ENCODE measurements around the gene SDSL.

The SDSL gene

GRCh38 chr12:113422886-113423669 is 898 bp downstream of the SDSL start:
- no peak for DNase-seq

DNA sequence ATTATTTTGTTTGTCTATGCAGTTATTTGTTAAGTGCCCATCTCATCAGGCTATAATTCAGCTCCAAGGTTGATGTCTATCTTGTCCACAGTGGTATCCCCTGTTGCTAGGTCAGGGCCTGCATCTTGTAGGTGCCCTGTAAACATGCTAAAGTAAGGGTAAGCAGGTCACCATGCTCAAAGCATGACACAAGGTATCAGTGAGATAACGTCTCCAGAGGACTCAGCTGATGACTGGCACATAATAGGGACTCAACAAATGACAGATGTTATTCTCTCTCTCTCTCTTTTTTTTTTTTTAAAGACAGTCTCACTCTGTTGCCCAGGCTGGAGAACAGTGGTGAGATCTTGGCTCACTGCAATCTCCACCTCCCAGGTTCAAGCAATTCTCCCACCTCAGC is 2.3 kb downstream of the SDSL start:
- no peak for DNase-seq

DNA sequence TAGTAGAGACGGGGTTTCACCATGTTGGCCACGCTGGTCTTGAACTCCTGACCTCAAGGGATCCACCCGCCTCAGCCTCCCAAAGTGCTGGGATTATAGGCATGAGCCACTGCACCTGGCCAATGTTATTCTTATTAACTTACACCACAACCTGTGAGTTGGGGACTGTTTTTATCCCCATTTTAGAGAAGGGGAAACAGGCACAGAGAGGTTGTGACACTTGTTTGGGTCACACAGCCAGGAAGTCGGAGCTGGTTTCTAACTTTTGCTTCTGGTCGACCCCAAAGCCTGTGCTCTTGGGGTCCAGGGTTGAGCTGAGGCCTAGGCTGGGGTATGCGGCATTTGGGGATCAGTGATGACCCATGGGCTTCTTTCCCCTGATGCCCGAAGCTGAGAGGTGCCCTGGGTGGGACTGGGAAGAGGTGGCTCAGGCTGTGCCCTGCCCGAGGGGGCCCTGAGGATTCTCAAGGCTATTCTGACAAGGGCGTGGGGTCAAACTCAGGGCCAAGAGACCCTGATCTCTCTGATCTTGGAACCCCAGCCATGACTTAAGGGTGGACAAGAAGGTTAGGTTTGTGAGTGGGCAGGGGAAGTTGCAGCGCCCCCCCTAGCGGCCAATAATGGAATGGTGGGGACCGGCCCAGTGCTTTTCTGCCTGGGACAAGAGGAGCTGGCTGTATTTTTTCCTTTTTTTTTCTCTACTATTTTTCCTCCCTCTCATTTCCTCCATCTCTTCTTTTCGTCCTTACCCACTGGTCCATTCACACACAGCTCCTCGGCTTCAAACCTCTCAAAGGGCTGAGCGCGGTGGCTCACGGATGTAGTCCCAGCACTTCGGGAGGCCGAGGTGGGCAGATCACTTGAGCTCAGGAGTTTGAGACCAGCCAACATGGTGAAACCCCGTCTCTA is 3.0 kb downstream of the SDSL start:
- DNase-seq: peak; percentile 45

DNA sequence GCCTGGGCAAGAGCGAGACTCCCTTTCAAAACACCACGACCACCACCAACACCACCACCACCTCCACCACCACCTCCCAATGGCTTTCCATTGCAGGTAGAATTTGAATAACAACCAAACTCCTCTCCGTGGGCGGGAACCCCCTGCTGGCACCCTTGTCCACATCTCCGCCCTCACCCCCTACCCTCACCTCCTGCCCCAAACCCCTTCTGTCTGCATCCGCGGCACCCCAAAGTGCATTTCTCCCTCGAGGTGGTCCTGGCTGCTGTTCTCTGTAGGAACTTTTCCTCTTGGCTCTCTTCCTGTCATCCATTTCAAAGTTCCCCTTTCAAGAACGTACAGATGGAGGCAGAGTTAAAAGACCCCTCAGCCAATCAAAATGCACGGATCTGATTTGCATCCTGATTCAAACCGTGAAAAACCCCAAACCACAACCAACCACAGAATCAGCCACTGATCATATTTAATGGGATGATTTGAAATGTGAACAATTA is 3.8 kb downstream of the SDSL start:
- DNase-seq: peak; percentile 16

GRCh38 chr12:113427882-113428281 is 5.7 kb downstream of the SDSL start:
- no peak for DNase-seq

DNA sequence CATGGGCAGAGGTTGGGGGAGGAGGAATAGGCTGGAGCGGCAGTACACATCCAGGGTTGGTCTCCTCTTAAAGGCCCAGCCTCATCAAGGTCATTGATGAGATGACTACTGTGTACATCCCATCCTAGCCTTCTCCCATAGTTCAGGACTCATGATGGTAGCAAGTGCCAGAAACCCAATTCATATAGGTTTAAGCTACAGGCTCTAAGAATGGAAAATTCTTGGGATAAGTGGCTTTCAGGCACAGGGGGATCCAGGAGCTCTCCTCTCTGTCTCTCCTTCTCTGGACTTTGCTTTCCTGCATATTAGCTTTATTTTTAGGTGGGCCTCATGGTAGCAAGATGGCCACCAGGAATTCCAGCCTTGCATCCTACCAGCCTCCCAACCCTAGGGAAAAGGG is 6.3 kb downstream of the SDSL start:
- DNase-seq: no peak

DNA sequence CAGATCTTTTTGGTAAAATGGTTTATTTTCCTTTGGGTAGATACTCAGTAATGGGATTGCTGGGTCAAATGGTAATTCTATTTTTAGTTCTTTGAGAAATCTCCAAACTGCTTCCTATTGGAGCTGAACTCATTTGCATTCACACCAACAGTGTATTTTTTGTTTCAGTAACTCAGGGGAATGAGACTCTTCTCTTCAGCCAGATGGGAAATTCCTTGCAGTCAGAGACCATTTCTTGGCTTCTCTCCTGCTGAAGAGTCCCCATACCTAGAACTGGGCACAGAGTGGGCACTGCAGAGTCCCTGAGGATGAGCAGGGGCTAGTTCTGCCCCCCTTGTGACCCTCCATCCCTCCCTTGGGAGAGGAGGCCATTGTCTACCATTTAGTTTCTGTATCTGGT is 10.8 kb downstream of the SDSL start:
- no peak for DNase-seq

DNA sequence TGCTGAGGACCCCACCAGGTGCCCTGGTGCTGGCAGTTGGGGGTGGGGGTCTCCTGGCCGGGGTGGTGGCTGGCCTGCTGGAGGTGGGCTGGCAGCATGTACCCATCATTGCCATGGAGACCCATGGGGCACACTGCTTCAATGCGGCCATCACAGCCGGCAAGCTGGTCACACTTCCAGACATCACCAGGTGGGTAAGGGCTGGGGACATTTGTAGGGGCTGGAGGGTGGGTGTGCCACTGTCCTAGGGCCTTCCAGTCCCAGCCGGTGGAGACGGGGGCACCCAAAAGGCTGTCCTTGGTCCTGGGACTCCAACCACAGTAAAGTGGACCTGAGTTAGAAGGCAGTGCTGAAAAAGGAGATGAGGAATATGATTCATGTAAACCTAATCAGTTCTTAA is 13.2 kb downstream of the SDSL start:
- DNase-seq: no peak

DNA sequence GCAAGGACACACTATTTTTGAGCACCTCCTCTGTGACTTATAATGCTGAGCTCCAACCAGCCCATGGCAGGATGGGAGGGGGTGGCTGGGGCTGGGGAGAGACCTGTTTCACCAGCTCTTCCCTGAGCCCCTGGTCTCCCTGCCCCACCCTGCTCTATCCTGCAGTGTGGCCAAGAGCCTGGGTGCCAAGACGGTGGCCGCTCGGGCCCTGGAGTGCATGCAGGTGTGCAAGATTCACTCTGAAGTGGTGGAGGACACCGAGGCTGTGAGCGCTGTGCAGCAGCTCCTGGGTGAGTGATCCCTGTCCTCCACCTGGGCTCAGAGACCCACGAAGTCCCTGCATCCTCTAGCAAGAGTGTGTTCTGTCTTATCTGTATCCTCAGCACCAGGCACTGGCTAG is 14.4 kb downstream of the SDSL start:
- no peak for DNase-seq

DNA sequence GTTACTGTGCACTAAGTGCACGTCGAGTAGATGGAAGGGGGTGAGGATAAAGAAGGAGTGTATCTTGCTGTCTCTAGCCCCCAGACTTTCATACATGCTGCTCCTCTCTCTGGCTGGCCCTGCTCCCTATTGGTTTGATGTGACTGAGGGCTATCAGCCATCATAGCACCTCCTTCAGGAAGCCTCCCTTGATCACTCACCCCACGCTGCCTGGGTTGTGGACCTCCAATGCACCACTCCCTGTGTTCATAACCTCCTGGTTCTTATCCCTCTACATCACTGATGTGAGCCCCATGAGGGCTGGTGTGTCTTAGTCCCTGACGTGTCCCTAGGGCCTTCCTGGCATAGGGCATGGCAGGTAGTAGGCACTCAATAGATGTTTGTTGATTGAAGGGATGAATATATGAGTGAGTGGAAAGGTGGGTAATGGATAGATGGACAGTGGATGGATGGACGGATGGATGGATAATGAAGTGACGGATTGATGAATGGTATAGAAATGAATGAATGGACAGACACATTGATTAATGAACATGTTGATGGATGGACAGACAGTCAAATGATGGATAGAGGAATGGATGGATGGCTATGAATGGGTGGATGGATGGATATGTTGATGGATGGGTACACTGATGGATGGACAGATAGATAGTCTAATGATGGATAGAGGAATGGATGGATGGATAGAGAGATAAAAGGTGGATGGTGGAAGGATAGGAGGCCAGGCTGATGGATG is 15.0 kb downstream of the SDSL start:
- DNase-seq: no peak

DNA sequence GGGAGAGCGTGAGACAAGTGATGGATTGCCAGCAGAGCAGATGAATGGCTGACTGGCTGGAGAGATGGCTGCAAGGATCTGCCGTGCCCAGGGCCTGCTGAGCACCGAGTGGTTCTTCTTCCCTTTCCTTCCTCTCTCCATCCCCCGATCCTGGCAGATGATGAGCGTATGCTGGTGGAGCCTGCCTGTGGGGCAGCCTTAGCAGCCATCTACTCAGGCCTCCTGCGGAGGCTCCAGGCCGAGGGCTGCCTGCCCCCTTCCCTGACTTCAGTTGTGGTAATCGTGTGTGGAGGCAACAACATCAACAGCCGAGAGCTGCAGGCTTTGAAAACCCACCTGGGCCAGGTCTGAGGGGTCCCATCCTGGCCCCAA is 15.5 kb downstream of the SDSL start:
- no peak for DNase-seq

DNA sequence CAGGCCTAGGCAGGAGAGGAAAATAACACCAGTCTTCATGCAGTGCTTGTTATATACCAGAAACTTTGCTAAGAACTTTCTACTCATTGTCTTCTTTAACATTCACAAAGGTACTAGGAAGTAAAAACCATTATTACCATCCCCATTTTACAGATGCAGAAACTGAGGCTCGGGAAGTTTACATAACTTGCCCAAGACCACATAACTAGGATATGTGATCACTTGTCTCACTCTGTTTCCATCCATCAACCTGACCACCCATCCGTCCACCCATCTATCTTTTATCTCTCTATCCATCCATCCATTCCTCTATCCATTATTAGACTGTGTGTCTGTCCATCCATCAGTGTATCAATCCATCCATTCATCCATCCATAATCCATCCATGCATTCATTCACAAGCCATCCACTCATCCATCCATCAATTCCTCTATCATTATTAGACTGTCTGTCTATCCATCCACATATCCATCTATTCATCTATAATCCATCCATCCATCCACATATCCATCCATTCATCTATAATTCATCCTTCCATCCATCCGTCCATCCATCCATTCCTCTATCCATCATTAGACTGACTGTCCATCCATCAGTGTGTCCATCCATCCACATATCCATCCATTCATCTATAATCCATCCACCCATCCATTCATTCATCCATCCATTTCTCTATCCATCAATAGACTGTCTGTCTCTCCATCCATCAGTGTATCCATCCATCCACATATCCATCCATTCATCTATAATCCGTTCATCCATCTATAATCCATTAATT is 16.5 kb downstream of the SDSL start:
- no peak for DNase-seq

GRCh38 chr12:113439301-113439597 is 17.1 kb downstream of the SDSL start:
- no peak for DNase-seq

DNA sequence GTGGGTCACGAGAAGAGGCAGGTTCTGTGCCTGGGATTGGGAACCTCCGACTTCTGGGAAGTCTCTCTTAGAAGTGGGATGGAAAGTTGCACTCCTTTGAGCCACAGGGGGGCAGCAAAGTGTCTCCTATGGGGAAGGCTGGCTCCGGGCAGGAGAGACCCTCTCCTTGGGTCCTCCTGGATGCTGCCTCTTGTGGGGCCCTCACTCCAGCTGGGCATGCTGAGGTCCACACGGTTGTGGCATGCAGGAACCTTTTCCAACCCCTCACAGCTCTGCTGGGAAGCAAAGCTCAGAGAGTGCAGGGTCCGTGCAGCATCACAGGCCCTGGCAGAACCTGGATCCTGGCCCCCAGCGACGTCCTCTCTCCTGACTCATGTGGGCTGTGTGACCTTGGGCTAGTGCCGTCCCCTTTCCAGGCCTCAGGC is 17.4 kb downstream of the SDSL start:
- no peak for DNase-seq

DNA sequence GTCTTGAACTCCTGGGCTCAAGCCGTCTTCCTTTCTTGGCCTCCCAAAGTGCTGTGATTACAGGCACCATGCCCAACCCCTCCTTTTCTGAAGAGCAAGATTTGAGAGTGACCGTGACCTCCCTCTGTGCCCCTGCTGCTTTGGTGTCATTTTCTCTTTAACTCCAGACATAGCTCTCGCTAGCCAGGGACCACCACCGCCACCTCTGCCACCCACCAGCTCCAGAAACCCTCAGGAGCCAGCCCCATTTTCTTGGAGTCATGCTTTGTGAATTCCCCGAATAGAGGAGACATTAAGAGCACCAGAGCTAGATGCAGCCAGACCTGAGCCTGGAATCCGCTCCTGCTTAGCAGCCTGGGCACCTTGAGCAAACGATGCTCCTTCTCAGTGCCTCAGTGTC is 18.2 kb downstream of the SDSL start:
- DNase-seq: no peak

DNA sequence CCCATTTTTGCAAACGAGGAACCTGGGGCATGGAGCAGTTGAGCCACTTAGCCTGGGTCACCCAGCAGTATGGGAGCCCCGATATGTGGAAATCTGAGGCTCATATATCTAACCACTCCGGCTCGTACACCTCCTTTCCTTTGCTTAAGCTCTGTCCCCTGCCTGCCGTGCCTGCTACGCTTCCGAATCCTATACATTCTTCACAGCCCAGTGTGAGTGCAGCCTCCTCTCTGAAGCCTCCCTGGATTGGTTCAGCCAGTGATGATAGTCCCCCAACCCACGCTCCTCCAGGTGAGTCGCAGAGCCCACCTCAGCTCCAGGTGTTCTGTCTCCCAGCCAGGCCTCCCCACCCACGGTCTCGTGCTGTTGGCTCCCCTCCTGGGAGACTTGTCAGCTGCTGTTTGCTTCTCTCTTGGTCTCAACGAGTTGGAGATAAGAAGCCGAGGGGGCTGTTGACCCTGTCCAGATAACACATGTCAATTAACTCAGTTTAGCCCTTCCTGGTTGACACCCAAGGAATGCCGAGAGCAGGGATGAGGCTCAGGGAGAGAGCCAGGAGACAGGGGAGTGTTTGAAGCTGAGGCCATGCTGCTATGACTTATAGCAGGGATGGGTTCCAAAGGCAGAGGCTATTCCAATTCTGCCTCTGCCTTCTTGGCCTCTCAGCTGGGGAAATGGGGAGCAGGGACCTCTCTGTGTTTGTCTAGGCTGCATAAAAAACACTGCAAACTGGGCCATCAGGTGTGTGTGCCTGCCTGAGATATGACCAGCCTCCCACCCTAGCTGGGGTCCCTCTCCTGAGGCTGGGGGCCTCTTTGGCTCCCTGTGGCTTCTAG is 19.0 kb downstream of the SDSL start:
- no peak for DNase-seq

DNA sequence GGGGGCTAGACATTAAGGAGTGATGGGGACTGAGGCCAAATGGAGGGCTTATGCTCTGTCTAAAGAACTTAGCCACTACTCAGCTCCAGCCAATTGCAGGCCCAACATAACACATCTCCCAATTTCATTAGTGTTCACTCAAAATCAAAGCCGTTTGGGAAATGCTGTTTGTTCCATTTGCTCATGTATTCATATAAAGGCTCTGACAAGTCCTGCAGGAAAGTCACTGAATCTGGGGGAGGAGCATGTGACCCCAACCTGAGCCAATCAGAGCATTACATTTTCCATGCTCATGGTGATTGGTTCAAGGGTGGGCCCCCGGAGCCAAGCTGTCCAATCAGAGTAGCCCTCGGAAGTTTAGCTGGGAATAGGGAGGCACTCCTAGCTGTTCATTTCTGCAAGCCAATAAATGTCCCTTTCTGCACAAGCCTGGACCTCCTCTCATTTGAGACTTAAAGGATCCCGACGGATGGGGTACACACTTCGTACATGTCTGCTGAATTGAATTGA is 20.9 kb downstream of the SDSL start:
- DNase-seq: no peak

GRCh38 chr12:113445544-113446171 is 23.5 kb downstream of the SDSL start:
- DNase-seq: no peak

DNA sequence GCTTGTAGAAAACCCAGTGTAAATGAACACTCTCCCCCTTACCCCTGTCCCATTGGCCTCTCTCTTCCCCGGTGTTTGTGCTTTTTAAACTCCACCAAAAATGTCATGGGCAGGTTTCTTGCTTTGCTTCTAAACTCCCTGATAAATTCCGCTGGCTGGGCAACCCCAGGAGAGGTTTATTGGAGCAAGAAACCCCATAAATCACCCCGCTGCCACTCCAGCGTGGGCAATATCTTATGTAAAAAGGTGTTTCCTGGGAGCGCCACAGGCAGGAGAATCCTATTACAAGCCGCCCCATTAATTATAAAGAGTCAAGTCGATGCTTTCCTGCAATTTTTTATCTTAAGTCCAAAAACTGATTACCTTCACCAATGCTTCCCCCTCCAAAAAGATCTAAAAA is 26.7 kb downstream of the SDSL start:
- no peak for DNase-seq

GRCh38 chr12:113449299-113449698 is 27.1 kb downstream of the SDSL start:
- DNase-seq: no peak

GRCh38 chr12:113449839-113450238 is 27.7 kb downstream of the SDSL start:
- DNase-seq: no peak
